HG03439 (cell line): ENCODE measurements around the gene RHEX.
"Not testable (repeated sequence)": the region's sequence is repeated elsewhere in the genome, so short reads cannot be mapped to it uniquely, and the experiment has no call there.

Experiments used
- ATAC-seq: cut with Tn5 transposase; IDR thresholded peaks from one replicate; pipeline ENCODE4 v1.9.1; 2021; ENCODE audit warnings: mild to moderate bottlenecking, moderate library complexity; ENCODE audit not compliant: unreplicated experiment

Gene RHEX, protein sequence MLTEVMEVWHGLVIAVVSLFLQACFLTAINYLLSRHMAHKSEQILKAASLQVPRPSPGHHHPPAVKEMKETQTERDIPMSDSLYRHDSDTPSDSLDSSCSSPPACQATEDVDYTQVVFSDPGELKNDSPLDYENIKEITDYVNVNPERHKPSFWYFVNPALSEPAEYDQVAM

DNA sequence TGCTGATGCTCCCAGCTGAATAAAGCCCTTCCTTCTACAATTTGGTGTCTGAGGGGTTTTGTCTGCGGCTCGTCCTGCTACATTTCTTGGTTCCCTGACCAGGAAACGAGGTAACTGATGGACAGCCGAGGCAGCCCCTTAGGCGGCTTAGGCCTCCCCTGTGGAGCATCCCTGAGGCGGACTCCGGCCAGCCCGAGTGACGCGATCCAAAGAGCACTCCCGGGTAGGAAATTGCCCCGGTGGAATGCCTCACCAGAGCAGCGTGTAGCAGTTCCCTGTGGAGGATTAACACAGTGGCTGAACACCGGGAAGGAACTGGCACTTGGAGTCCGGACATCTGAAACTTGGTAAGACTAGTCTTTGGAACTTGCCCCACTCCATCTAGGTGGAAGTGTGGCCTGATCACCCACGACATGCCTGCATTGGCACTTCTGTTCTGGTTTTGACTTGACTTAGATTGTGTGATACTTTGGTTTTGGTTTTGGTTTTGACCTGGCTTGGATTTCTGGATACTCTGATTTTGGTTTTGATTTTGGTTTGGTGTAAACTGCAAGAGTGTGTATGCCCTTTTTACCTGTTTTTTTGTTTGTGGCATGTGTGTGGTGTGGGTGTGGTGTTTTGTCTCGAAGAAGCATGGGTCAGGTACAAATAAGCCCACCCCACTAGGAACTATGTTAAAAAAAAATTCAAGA, at the start of gene RHEX:
Gene RHEX, plus strand, starts transcription at position 255 of the 692 bp plus-strand sequence. CDS start 44,656 bp downstream, outside the sequence.
- not testable (repeated sequence) for ATAC-seq

DNA sequence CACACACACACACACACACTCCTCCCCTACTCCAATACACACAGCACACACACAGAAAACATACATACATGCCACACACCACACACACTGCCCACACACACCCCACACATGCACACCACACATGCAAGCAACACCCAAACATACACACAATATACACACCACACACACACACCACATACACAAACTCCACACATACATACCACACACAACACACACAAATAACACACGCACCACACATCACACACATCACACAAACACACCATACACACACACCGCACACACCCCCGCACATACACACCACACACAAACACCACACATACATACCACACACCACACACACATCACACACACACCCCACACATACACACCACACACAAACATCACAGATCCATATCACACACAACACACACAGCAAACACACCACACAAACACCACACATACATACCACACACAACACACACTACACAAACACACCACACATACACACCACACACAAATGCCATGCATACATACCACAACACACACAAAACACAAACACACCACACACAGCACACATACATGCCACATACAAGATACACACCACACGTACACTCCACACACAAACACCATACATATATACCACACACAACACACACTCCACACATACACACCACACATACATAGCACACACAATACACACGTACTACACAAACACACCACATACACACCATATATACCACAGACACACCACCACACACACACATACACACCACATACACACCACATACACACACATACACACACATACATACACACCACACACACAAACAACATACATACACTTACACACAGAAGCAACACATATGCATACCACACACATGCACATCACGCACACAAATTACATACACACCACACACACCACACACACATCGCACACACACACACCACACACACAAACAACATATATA, 48.8 kb upstream of the RHEX start:
- no peak for ATAC-seq

DNA sequence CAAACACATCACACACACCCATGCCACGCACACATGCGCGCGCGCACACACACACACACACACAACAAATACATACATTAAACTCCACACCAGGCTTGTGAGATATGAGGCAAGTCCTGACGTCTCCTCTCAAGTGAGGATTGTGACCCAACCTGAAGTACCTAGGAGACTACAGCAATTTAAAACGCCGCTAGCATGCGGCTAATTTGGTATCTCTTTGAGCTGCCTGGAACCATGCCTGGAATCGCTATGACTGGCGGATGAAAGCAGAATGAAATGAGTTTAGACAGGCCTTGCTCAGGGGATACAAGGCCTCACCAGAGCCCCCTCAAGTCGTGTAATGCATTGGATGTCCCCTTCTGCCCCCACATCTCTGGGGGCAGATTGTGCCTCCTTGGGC, 48.1 kb upstream of the RHEX start:
- no peak for ATAC-seq

DNA sequence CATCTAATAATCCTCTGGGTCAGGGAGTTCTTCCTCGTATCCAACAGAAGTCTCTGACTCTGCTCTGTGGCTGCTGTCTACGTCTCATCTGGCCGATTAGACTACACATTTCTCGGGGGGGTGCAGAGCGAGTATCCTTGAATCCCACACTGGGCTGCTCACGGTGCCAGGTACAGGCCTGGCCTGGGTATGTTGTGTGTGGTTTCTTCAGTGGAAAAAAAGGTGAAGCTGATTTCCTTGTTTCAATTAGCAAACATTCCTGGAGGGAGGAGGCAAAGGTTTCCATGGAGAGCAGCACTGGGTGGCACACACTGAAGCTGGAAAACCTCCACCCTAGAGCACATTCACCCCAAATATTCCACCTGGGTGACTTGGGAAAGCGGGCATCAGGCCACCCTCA, 47.7 kb upstream of the RHEX start:
- ATAC-seq, result no peak

DNA sequence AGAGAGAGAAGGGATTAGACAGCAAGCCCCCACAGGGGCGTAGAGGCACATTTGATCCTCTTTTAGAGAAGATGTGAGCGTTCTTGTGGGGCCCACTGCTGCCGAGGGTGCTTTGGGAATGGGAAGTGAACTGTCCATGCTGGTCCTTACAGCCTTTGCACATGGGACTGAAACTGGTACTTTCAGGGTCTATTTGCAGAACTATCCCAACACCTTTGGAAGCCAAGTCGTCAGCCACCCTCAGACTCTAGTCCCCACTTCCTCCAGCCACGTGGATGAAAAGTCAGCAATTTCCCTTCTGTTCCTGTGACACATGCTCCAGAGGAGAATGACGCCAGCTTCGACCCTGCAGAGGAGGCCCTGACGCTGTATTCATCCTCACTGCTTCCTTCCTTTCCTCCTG, 47.2 kb upstream of the RHEX start:
- no peak for ATAC-seq

DNA sequence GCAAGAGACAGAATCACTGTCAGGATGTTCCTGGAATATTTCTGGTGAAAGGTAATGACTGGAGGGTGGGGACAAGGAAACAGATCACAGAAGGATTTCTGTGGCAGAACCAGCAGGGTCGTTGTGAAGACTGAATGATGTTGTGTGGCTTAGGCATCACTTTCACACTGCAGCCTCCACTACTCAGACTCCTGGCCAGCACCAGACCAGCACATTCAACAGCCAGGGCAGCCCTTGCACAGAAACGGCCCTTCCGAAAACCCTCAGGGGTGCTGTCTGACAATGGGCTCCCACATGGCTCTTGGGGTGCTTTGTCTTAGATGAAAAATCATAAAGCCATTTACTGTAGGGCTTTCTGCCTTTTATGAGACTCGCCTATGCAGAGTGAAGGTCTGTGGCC, 46.0 kb upstream of the RHEX start:
- ATAC-seq, result no peak

DNA sequence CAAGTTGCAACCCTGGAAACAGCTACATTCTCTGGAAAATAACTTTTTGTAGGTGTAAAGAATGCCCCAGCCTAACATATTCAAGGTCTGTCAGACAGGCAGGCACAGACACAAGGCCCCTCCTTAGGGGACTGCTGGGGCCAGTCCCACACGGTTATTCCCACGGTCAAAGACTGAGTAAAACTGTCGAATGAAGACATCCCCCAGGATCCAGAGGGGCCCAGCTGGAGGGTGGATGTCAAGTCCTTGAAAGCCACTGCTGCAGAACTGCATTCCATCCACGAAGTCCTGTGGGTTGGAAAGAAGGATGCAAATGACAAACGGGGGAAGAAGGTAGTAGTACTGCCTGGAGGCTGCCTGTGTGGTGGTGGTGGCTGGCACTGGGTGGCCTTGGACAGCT, 42.9 kb upstream of the RHEX start:
- no peak for ATAC-seq

DNA sequence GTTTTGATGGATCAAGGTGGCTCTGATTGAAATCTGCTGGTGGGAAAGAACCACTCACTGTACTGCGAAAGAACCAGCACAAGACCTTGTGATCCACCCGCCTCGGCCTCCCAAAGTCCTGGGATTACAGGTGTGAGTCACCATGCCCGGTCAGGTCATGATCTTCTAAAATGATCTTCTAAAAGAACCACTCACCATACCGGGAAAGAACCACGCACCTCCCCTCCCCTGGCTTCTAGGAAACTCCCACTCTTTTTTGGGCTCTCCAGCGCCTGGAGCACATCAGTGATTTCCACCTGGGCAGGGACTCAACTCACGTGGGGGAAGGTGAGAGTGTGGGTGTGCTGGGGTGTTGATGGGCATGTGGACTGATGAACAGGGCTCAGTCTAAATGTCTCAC, 41.9 kb upstream of the RHEX start:
- ATAC-seq, result no peak

DNA sequence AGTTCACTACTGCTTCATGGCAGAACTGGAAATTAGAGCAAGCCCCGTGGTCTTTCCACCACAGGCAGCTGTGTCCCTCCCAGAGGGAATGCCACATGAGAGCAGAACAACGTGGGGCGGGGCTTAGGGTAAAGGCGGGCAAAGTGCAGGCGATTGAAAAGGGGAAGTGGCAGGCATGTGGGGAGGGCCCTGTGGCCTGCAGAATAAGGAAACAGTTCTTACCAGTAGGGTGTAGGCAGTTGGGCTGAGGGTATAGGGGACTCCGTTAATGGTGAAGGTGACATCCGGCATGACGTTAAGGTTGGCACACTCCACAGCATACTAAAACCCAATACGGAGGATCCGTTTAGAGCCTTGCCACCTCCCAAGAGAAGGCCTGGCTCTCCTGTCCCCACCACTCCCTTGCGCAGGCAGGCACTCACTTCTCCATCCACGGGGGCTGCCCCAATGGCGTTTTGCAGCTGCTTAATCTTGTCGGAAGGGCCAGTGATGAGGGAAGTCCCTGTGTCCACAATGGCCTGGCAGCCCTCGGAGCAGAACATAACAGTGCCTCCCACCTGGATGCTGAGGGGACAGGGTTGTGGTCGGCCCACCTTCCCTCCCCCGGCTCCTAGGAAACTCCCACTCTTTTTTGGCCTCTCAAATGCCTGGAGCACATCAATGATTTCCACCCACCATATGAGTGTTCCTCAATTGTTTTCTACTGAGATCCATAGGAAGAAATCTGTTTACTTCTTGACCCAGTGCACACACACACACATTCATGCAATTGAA, 40.7 kb upstream of the RHEX start:
- peak; percentile 90 for ATAC-seq

DNA sequence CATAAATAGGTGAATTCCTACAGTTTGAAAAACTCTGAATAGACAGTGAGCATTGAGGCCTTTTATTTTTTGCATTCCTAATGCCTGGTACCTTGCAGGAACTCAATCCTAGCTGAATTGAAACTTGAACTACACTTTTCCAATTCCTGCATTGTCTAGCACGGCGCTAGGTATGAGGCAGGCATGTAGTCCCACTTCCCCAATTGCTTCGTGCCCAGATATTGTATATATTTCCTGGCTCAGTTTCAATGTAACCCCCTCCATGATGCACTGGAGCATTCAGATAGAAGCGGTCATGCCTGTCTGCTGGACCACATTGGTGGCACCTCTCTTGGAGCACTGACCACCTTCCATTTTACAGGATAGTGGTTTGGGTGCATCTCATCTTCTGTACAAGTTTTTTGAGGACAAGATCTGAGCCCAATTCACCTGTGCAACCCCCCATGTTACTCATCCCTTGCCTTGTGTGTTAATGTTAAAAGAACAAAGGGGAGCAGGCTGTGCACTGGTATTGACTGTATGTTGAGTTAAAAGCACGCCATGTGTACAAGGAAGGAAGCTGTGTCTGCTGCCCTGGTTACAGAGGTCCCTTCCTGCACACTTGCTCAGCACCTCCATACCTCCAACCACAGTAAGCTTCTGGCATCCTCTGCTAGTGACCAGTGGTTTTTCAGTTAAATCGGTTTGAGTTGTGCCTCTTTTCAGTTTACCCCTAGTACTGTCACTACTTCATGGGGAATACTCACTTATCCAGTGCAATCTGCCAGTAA, 39.8 kb upstream of the RHEX start:
- no peak for ATAC-seq

DNA sequence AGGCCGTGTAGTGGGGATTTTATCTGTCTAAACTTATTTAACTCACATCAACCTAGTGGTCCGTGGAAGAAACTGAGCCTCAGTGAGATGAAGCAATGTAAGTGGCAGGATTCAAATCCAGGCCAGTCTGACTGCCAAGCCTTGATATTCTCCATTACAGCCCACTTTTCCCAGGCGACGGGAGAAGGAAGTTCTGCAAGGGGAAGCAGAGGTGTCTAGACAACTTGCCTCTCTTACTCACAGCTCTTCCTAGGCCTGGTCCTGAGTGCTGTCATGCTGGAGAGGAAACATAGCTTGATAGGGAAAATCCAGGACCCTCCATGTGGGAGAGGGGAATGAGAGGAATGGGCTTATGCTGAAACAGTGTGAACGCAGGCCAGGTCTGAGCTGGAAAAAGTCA, 38.4 kb upstream of the RHEX start:
- ATAC-seq, result no peak

DNA sequence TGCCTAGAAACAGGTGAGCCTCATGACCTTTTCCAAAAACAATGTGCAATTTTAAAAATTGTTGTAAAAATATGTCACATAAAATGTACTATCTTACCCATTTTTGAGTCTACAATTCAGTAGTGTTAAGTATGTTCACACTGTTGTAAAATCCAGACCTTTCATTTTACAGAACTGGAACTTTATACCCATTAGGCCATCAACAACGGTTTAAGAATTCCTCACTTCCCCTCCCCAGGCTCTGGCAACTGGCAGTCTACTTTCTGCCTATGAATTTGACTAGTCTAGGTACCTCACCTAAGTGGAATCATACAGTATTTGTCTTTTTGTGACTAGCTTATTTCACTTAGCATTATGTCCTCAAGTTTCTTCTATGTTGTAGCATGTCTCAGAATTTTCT, 37.9 kb upstream of the RHEX start:
- no peak for ATAC-seq

DNA sequence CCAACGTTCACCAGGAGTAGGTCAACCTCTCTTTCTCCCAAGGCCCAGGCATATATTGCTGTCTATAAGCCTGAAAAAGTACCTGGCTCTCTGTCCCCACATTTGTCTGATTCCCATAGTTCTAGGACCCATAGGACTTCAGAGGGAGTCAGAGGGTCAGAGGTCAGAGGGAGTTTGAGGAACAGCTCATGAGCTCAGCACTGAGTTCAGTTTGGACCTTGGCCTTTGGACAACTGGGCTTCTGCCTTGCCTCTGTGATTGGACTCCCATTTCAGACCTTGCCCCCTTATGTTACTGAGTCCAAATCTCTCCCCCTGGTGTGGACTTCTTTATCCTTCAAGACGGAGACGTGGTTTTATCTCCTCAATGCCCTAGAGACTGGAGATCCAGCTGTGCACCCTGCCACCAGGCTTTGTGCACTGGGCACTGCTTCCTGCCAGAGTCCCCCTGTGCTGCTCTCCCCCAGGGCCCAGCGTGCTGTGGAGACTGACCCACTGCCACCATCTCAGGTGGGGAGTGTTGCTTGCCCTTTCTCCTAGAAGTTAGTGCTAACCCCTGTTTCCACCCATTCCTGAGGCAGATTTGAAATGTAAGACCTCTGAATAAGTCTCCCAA, 32.5 kb upstream of the RHEX start:
- no peak for ATAC-seq

DNA sequence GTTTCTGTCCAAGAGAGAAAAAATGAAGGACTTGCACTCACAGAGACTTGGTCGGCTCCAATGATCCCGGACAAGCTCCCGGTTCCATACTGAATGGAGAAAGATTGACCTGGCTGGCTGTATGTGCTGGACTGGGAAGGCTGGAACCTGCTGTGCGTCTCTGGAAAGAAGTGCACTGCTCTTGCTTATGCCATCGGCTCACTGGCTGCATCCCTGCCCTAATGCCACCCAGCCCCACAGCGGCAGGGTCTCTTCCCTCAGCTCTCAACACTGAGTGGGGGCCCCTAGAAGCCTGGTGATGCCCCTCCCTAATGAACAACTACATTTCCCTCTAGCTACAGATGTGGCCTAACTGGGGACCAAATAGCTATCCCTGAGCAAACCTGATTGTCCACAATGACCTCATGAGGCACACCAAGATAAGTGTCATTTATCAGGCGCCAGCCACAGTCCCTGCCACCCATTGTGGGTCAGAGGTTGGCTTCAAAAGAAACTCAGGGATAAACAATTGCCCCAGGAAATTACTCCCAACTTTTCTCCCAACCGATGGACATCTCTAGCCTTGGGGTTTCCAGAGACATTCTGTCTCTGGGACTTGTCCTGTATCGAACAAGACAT, 31.9 kb upstream of the RHEX start:
- ATAC-seq, result no peak

DNA sequence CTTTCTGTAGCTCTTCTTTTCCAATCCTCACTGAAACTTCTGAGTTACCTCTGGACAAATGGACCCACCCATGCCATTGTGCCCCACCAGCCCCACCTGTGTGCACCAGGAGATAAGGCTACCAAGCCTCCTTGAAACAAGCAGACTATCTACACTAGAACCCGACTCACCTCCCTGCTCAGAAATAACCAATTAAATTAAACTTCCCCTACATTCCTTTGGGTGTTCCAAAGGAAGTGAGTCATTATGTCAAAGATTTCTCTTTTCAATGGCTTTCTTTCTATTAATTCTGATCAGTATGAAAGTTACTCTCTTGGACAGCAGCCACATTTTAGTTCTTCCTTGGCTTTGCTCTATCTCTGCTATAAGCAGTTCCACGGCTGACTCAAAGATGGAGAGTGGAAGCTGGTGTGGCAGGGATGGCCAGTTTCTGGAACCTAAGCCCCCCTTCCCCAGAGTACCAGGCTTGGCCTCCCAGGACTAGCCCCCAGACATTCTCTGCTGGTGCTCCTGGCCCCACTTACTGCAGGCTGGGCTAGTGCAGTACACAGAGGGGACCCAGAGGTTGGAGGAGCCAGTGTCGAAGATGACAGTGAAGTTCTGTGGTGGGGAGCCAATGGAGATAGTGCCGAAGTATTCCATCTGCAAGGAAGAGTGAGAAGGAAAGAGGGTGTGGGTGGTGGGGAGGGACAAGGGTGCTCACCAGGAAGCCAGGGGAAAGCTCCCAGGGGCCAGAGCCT, 31.2 kb upstream of the RHEX start:
- ATAC-seq, result no peak

DNA sequence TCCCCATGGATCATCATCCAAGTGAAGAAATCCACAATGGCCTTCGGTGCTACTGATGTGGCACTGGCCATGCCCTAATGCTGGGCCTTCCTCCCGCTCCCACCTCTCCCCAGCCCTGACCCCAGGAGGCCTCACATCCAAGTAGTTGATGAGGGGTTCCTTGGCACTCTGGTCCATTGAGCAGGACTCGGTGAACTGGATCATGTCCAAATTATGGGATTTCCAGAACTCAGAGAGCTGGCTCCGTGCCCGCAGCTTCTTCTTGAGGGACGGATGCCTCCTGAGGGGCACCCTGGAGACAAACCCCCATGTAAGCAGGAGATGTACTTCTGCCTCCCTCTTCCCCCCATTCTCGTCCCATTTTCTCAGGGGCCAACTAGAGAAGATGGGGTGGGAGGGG, 30.2 kb upstream of the RHEX start:
- ATAC-seq, result no peak

DNA sequence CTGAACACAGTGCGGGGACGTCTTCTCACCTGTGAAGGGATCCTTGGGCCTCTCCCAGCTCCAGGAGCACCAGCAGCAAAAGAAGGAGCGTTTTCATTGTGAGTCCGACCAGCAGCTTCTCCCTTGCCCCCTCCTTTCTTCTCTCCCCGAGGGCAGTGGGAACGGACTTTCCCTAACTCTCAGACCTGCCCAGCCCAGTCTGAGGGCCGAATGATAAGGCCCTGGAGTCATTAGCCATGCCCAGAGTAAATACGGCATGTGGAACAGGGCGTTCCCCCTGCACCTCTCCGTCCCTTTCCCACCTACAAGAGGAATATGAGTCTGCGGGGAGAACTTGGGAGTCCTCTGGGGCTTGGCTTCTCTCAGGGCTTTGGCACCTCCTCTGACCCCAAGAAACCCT, 29.3 kb upstream of the RHEX start, which contains the start of gene CTSE:
Gene CTSE, minus strand, starts transcription at position 201 of the 400 bp plus-strand sequence. Its CDS starts 104 bp downstream, at position 97.
- ATAC-seq, result no peak

DNA sequence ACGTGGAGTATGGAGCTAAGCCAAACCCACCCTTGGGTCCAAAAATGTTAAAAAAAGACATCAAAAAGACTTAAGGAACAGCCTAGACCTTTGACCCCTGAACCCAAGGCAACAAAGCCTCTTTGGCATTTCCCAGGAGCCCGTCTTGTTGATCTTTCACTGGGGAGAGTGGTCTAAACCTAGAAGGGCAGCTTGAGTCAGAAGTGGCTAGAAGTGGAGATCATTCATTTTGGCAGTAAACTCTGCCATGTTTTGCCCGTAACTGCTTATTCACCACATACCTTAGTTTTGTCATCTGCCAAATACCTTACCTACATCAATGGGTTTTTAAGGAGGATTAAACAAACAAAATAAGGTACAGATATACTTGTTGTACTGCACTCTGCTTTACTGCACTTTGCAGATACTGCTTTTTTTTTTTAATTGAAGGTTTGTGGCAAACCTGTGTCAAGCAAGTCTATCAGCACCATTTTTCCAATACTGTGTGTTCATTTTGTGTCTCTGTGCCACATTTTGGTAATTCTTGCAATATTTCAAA, 27.6 kb upstream of the RHEX start:
- ATAC-seq, result no peak
